IPS-15b (cell line): ENCODE measurements around the gene FRMPD1.

Experiments
- H3K27me3 ChIP-seq: one replicate; pipeline ENCODE4 v1.6.1; 2013; ENCODE audit warnings: low read length; ENCODE audit not compliant: control insufficient read depth, insufficient read depth
- H3K36me3 ChIP-seq: one replicate; pipeline ENCODE4 v1.6.1; 2013; ENCODE audit warnings: low read length; ENCODE audit not compliant: control insufficient read depth, insufficient read depth
- H3K4me1 ChIP-seq: one replicate; pipeline ENCODE4 v1.6.1; 2013; ENCODE audit warnings: mild to moderate bottlenecking, low read length; ENCODE audit not compliant: control insufficient read depth, insufficient read depth
- H3K4me3 ChIP-seq: one replicate; pipeline ENCODE4 v1.5.1; 2013; ENCODE audit warnings: low read depth, low read length
- H3K9ac ChIP-seq: one replicate; pipeline ENCODE4 v1.6.1; 2013; ENCODE audit warnings: low read depth, mild to moderate bottlenecking, low read length
- H3K9me3 ChIP-seq: one replicate; pipeline ENCODE4 v1.6.1; 2013; ENCODE audit warnings: mild to moderate bottlenecking, low read length; ENCODE audit not compliant: control insufficient read depth, insufficient read depth

Gene FRMPD1

DNA sequence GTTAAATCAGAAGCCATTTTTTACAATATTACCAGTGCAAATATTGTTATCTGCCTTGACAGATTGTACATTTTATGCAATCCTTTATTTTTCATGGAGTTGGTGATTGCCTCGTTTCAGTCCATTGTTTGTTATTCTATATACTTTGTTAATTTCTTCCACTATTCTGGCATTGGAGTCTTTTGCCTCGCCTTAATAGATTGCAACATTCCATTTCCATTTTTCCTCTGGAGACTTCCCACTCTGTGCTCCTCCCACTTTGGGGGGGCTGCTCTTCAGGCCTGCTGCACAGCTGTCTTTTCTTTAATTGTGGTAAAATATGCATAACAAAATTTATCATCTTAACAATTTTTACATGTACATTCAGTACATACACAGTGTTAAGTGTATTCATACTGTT is 145.5 kb downstream of the FRMPD1 start:
- Histone ChIP-seq H3K9me3 (no peaks in the 10 kb centered on the region), H3K4me1 (peaks cover 5% of the 10 kb centered on the region), H3K9ac (no peak overlapping the region), H3K4me3 (no peak overlapping the region), H3K27me3 (peaks cover 6% of the 10 kb centered on the region), H3K36me3 (no peaks in the 10 kb centered on the region)
